GM18502 (cell line): ENCODE results near the gene DHRSX.
"Not testable (repeated sequence)": the region's sequence is repeated elsewhere in the genome, so short reads cannot be mapped to it uniquely, and the experiment has no call there.

Experiments used
- ATAC-seq: cut with Tn5 transposase; IDR thresholded peaks from one replicate; pipeline ENCODE4 v1.9.1; 2021; ENCODE audit warnings: mild to moderate bottlenecking; ENCODE audit not compliant: unreplicated experiment, poor library complexity

DHRSX gene

DNA sequence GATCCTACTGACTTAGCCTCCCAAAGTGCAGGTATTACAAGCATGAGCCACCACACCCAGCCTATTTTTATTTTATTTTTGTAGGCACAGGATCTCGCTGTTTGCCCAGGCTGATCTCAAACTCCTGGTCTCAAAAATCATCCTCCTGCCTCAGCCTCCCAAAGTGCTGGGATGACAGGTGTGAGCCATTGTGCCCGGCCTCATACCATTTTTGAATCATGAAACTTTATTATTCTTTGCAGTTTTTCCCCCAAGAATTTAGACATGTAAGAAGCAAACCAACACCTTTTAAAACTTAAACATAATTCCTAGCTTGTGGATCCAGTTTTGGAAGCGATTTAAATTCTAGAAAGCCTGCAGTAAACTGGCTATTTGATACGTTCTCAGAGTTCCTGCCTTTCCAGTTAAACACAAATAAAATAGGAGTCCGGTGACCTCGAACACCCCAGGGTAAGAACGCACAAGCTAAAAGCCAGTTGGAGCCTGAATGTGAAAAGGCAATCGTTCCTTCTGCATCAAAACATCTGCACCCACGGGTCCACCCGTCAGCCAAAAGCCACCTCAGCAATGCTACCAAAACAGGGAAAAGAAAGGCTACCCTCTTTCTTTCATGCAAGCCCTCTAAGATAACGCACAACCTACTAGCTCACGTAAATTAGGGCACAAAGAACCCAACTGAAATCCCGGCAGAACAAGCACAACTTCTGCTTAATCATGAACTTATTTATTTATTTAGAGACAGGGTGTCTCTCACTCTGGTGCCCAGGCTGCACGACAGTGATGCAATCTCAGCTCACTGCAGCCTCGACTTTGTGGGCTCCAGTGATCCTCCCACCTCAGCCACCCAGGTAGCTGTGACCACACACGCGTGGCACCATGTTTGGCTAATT lies 39.7 kb downstream of the DHRSX start:
- ATAC-seq, result not testable (repeated sequence)

DNA sequence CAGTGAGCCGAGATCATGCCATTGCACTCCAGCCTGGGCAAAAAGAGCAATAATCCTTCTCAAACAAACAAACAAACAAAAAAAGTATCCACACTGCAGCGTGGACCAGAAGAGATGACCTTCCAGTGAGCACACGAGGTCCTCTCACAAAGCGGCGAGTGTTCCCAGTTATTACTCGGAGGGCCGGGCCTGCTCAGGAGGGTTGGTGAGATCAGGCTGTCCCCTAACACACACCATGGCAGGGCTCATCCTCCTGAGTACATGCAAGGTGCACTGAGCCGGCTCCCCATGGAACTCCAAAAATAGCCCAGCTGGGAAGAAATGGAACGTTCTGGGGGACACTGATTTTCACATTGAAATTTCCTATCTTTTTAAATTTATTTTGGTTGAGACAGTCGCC lies 40.7 kb downstream of the DHRSX start:
- not testable (repeated sequence) for ATAC-seq

DNA sequence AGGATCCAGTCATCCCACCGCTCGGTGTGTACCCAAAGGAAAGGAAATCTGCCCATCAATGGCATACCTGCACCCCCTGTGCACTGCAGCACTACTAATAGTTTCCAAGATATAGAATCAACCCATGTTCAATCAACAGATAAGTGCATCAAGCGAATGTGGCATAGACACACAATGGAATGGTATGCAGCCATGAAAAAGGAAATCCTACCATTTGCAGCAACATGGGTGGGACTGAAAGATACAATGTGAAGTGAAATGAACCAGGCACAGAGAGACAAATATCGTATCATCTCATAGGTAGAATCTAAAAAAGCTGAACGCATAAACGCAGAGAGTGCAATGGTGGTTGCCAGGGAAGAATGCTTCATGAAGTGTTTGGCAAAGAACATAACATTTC lies 42.5 kb downstream of the DHRSX start:
- ATAC-seq, result no peak

- no peak for ATAC-seq
Observed at GRCh38 chrX:2457289-2458133, 43.3 kb downstream of the DHRSX start.

GRCh38 chrX:2456091-2456490 lies 44.7 kb downstream of the DHRSX start:
- not testable (repeated sequence) for ATAC-seq

DNA sequence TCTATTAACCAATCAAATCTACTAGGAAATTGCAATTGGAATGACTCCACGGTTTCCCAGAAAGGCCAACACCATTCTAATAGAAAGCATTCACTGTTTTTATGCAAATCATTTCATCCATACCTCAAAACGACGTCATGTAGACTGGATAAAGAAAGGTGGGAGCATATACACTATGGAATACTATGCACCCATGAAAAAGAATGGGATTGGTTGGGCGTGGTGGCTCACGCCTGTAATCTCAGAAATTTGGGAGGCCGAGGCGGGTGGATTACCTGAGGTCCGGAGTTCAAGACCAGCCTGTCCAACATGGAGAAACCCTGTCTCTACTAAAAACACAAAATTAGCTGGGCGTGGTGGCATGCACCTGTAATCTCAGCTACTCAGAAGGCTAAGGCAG lies 46.2 kb downstream of the DHRSX start:
- not testable (repeated sequence) for ATAC-seq

DNA sequence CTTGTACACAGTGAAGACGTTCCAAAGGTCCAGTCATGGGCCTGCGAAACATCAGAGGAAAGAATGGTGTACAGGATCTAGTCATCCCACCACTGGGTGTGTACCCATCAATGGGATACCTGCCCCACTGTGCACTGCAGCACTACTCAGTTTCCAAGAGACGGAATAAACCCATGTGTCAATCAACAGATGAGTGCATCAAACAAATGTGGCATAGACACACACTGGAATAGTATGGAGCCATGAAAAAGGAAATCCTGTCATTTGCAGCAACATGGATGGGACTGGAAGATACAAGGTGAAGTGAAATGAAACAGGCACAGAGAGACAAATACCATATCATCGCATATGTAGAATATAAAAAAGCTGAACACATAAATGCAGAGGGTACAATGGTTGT lies 48.0 kb downstream of the DHRSX start:
- no peak for ATAC-seq

- no peak for ATAC-seq
Observed at GRCh38 chrX:2452317-2452784, 48.4 kb downstream of the DHRSX start.

DNA sequence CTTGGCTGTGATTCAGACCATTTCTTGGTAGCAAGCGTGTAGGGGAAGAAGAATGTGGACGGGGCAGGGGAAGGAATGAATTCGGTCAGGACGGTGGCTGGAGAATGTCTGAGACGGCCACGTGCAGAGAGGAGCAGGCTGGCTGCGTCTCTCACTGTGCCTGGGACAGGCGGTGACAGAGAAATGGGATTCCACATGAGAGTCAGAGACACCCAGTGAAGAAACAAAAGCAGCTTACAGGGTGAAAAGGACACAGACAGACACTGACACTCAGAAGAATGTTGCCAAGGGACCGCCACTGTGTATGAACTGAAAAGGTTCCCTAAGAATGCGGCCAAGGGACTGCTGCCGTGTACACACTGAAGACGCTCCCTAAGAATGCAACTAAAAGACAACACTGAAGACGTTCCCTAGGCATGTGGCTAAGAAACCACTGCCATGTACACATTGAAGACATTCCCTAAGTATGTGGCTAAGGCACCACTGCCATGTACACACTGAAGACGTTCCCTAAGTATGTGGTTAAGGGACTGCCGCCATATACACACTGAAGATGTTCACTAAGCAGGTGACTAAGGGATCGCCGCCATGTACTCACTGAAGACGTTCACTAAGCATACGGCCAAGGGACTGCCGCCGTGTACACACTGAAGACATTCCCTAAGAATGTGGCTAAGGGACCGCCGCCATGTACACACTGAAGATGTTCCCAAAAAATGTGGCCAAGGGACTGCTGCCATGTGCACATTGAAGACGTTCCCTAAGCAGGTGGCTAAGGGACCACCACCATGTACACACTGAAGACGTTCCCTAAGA lies 49.1 kb downstream of the DHRSX start:
- ATAC-seq, result no peak

DNA sequence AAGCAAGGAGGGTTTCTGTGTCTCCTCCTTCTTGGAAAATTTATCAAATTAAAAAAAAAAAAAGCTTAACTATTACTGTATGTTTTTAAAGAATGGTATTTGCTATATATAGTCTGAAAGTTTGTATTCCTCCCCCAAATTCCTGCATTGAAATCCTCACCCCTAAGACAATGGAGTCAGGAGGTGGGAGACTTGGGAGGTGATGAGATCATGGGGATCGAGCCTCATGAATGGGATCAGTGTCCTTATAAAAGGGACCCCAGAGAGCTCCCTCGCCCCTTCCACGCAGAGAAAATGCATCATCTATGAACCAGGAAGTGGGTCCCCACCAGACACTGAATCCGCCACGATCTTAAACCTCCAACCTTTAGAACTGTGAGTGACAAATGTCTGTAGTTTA lies 50.1 kb downstream of the DHRSX start:
- ATAC-seq, result no peak

DNA sequence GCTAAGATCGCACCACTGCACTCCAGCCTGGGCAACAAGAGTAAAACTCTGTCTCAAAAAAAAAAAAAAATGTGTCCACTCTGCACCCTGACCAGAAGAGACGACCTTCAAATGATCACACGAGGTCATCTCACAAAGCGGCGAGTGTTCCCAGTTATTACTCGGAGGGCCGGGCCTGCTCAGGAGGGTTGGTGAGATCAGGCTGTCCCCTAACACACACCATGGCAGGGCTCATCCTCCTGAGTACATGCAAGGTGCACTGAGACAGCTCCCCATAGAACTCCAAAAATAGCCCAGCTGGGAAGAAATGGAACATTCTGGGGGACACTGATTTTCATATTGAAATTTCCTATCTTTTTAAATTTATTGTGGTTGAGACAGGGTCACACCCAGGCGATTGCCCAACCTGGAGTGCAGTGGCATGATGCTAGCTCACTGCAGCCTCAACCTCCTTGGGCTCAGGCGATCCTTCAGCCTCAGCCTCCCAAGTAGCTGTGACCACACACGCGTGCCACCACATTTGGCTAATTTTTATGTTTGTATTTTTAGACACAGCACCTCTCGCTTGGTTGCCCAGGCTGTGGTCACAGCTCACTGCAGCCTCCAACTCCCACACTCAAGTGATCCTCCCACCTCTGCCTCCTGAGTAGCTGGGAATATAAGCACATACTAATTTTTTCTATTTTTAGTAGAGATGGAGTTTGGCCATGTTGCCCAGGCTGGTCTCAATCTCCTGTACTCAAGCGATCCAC lies 51.5 kb downstream of the DHRSX start:
- ATAC-seq, result no peak

GRCh38 chrX:2447484-2447883 lies 53.3 kb downstream of the DHRSX start:
- no peak for ATAC-seq

DNA sequence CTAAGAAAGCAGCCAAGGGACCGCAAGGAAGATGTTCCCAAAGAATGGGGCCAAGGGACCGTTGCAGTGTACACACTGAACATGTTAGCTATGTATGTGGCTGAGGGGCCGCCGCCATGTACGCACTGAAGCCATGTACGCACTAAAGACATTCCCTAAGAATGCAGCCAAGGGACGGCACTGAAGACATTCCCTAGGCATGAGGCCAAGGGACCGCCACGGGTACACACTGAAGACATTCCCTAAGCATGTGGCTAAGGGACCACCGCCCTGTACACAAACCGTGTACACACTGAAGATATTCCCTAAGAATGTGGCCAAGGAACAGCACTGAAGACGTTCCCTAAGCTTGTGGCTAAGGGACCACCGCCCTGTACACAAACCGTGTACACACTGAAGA lies 54.0 kb downstream of the DHRSX start:
- no peak for ATAC-seq

GRCh38 chrX:2445662-2446623 lies 54.8 kb downstream of the DHRSX start:
- no peak for ATAC-seq

- no peak for ATAC-seq
Observed at GRCh38 chrX:2442694-2443093, 58.1 kb downstream of the DHRSX start.

- ATAC-seq, result no peak
Observed at GRCh38 chrX:2441466-2441865, 59.3 kb downstream of the DHRSX start.

- ATAC-seq, result no peak
Observed at GRCh38 chrX:2439613-2440012, 61.2 kb downstream of the DHRSX start.

DNA sequence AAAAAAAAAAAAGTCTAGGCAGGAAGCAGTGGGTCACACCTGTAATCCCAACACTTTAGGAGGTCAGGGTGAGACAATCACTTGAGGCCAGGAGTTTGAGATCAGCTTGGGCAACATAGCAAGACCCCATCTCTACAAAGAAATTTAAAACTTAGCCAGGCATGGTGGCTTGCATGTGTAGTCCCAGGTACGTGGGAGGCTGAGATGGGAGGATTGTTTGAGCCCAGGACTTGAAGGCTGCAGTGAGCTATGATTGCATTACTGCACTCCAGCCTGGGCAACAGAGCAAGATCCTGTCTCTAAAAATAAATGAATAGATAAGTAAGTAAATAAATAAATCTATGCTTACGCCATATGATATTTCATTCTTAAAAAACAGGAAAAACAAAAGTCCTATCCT lies 65.3 kb downstream of the DHRSX start:
- ATAC-seq, result no peak
